GM11168 (cell line): Measurements from ENCODE around the gene IGSF9.

ENCODE experiments used
- in situ Hi-C: fragments of 300-500 bp; cut with MboI; formaldehyde crosslinking; loops from one replicate; pipeline ENCODE4 v1.12.0; 2022; ENCODE audit warnings: low sequenced_read_pairs; ENCODE audit not compliant: unreplicated experiment

IGSF9 gene

GRCh38 chr1:159935719-159936272 lies 9.6 kb downstream of the IGSF9 start:
- in situ Hi-C loops = loop anchor here (5.0 kb wide), 1 partner anchor 72 kb away; no protein-coding TSS in a partner anchor

GRCh38 chr1:159935305-159935704 lies 10.1 kb downstream of the IGSF9 start:
- in situ Hi-C loops = loop anchor here (5.0 kb wide), 1 partner anchor 72 kb away; no protein-coding TSS in a partner anchor

- in situ Hi-C loops = loop anchor here (5.0 kb wide), 1 partner anchor 73 kb away; no protein-coding TSS in a partner anchor
Measured at GRCh38 chr1:159934136-159935039, 11.0 kb downstream of the IGSF9 start.

- in situ Hi-C loops = no loop called here
Measured at GRCh38 chr1:159933347-159933746, 12.1 kb downstream of the IGSF9 start.

GRCh38 chr1:159932296-159933285 lies 12.8 kb downstream of the IGSF9 start:
- in situ Hi-C loops = no loop called here

GRCh38 chr1:159931795-159932173 lies 13.6 kb downstream of the IGSF9 start:
- in situ Hi-C loops = no loop called here

- in situ Hi-C loops = no loop called here
Measured at GRCh38 chr1:159931101-159931794, 14.2 kb downstream of the IGSF9 start.

GRCh38 chr1:159930634-159931033 lies 14.8 kb downstream of the IGSF9 start:
- in situ Hi-C loops = no loop called here

- in situ Hi-C loops = no loop called here
Measured at GRCh38 chr1:159930216-159930615, 15.2 kb downstream of the IGSF9 start.

- in situ Hi-C loops = no loop called here
Measured at GRCh38 chr1:159929155-159930051, 16.0 kb downstream of the IGSF9 start.

- in situ Hi-C loops = no loop called here
Measured at GRCh38 chr1:159928491-159929050, 16.8 kb downstream of the IGSF9 start.

GRCh38 chr1:159927849-159928431 lies 17.5 kb downstream of the IGSF9 start:
- in situ Hi-C loops = no loop called here

GRCh38 chr1:159927211-159927848 lies 18.1 kb downstream of the IGSF9 start:
- in situ Hi-C loops = no loop called here

- in situ Hi-C loops = no loop called here
Measured at GRCh38 chr1:159925719-159926078, 19.7 kb downstream of the IGSF9 start.

- in situ Hi-C loops = no loop called here
Measured at GRCh38 chr1:159924791-159925718, 20.4 kb downstream of the IGSF9 start, which contains the start of gene TAGLN2. Gene TAGLN2, minus strand, starts transcription at chr1:159925507. Its CDS starts 4,998 bp downstream, at chr1:159920509.

- in situ Hi-C loops = no loop called here
Measured at GRCh38 chr1:159924025-159924790, 21.2 kb downstream of the IGSF9 start.
